GM12801 (cell line): ENCODE measurements around the gene SCN10A.
A peak's percentile ranks its signal among the peaks of the same experiment; 100 is the strongest.

ENCODE experiments used
- CTCF ChIP-seq: IDR thresholded peaks from one replicate; pipeline ENCODE4 v1.5.1; 2011; ENCODE audit warnings: control low read depth; ENCODE audit not compliant: insufficient read length; ENCODE audit errors: extremely low read depth

The SCN10A gene

GRCh38 chr3:38653685-38654537, 162.1 kb downstream of the SCN10A start:
- no peak for TF ChIP-seq CTCF

GRCh38 chr3:38652934-38653333, 163.1 kb downstream of the SCN10A start:
- no peak for TF ChIP-seq CTCF

DNA sequence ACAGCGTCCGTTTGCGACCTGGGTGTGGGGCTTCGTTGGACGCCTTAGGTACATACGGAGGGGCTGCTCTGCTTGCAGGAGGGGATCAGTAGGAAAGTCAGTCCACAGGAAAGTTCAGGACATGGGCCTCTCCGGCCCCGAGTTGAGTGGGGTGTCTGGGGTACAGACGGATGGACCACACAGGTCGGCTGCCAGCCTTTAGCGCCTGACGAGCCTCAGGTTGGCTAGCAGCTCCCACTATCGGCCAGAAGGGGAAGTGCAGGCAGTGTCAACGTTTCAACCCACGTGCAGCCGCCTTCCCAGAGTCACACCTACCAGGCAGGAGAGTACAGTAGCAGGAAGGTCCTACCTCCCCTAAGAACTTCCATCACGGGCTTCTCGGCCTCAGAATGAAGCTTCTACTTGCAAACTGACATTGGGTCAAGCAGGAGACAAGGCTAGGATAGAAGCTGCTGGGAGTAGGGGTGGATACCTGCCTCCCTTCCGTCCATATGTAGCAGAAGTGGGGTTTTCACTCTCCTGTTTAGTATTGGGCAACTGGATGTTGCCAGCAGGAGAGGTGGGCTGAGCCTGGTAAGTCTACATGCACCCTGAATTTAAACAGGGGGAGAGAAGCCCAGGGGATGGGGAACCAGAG, 164.7 kb downstream of the SCN10A start:
- peak; percentile 77 for TF ChIP-seq CTCF

GRCh38 chr3:38650248-38650951, 165.6 kb downstream of the SCN10A start:
- TF ChIP-seq CTCF, result no peak

GRCh38 chr3:38649500-38650247, 166.3 kb downstream of the SCN10A start, which contains the start of gene SCN5A:
Gene SCN5A, minus strand, starts transcription at chr3:38649687. Its CDS starts 16,380 bp downstream, at chr3:38633307.
- no peak for TF ChIP-seq CTCF

DNA sequence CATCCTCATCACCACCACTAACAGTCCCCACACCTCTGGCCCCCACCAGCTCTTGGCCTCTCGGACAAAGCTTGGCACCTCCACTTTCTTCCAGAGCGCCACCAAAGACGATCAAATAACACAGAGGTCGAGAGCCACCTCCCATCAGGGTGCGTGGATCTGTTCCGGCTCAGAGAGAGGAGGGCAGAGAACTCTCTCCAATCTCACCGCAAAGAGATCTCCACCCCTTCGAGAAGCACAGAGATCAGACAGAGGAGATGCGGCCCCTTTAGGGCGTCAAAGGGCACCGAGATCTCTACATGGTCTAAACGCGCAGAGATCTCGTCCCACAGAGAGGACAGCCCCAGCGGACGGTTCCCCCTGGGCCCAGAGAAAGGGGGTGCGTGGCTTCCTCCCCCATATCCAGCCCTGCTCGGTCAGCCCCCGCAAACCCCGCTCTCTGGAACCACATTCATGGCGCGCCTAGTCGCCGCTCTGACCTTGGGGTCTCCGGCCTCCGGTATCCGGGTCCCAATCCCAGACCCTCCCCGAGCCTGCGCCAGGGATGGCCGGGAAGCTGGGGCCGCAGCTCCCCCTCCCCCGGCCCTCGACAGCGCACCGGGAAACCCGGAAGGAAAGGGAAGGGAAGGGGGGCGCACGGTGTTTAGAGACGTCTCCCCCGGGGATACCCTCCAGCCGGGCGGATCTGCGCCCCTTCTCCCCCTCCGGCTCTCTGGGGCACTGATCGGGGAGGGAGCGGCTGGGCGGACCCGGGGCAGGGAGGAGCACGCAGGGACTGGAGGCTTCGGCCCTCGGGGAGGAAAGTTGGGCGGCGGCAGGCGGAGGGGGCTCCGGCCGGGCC, 167.1 kb downstream of the SCN10A start:
- TF ChIP-seq CTCF, result no peak
